Peyer's patch (tissue), 4 donors: ENCODE measurements around the gene MTSS2.

Experiments used
- CTCF ChIP-seq, 6 experiments: fragments of 450-650 bp in 4 of 6; fragments of 200-600 bp in 2 of 6; sonication (generic) in 1 of 6; IDR thresholded peaks; one replicate each; pipeline ENCODE4 v1.5.1; 2017 to 2019; ENCODE audit warnings: antibody characterized with exemption in 6 of 6, mild to moderate bottlenecking in 3 of 6, moderate library complexity in 1 of 6
- POLR2A ChIP-seq, 2 donors: fragments of 450-650 bp; IDR thresholded peaks; one replicate each; pipeline ENCODE4 v1.5.1; 2017; ENCODE audit warnings: antibody characterized with exemption in 2 of 2, mild to moderate bottlenecking in 2 of 2, moderate library complexity in 2 of 2

GRCh38 chr16:70712942-70713341 lies 27.1 kb upstream of the MTSS2 start:
- TF ChIP-seq POLR2A (IDR thresholded peaks at IDR 0.05): no peak
- TF ChIP-seq CTCF (IDR thresholded peaks at IDR 0.05): no peak
